HepG2 (cell line): Measurements from ENCODE around the gene AGBL1. TPM values are rescaled to one million over a fixed set of nuclear protein-coding genes. Genes with fewer than 3 reads are reported as not detected.

Experiments used
- ATAC-seq: fragments of 200-7000 bp; cut with Tn5 transposase; 3 replicates; pipeline ENCODE4 v1.9.1; 2020; ENCODE audit warnings: mild to moderate bottlenecking, moderate library complexity
- BruUV-seq: library from RNA; stranded (reverse); fragments of 400-500 nt; replicated peaks from 2 replicates; lab custom pipeline; 2021; lab: Mats Ljungman, UMichigan
- CTCF ChIA-PET: fragments of 300-600 bp; formaldehyde crosslinking; extraction: SDS; loops from one replicate; lab custom pipeline; 2021; ENCODE audit warnings: low total read pairs, inconsistent platforms, low intra/inter-chr PET ratio; lab: Yijun Ruan, JAX
- POLR2A ChIA-PET: fragments of 350-600 bp; sonication (Branson Sonifier 250); formaldehyde crosslinking; loops from one replicate; lab custom pipeline; 2020; ENCODE audit warnings: antibody characterized with exemption, inconsistent platforms; lab: Yijun Ruan, JAX
- DNase-seq: peaks from one replicate; pipeline ENCODE4 v3.0.0-alpha.2; 2015; ENCODE audit warnings: low spot score
- FAIRE-seq: peaks from 3 replicates; lab custom pipeline; 2011; peaks lifted over from hg19 to GRCh38; lab: Jason Lieb, UNC
- H2AFZ ChIP-seq: one replicate; pipeline ENCODE4 v1.6.1; 2011; ENCODE audit warnings: low read length, inconsistent platforms
- H3K27ac ChIP-seq: fragments of 300-600 bp; 3 replicates; pipeline ENCODE4 v1.8.0; 2011; ENCODE audit warnings: mixed run types, mild to moderate bottlenecking, mixed read lengths, low read length, inconsistent platforms; ENCODE audit not compliant: insufficient read depth; ENCODE audit errors: extremely low read length
- H3K27me3 ChIP-seq, 2 experiments: fragments of 200-600 bp in 1 of 2; 2 replicates in 1 of 2; 3 replicates in 1 of 2; pipeline versions ENCODE4 v1.6.0 to v1.8.0; 2011; ENCODE audit warnings: low read length in 2 of 2, mild to moderate bottlenecking in 2 of 2, moderate library complexity in 2 of 2, inconsistent platforms in 1 of 2; ENCODE audit not compliant: insufficient read depth in 2 of 2, control insufficient read depth in 1 of 2
- H3K36me3 ChIP-seq, 2 experiments: fragments of 200-600 bp in 1 of 2; replicated peaks in 1 of 2; 2 replicates in 1 of 2; 3 replicates in 1 of 2; pipeline versions ENCODE4 v1.5.1 to v1.8.0; 2011; ENCODE audit warnings: low read length in 2 of 2, inconsistent platforms in 1 of 2; ENCODE audit not compliant: insufficient read depth in 2 of 2, control insufficient read depth in 1 of 2
- H3K4me1 ChIP-seq: 2 replicates; pipeline ENCODE4 v1.5.1; 2012; ENCODE audit warnings: low read length, inconsistent platforms; ENCODE audit not compliant: insufficient read depth
- H3K4me2 ChIP-seq: 2 replicates; pipeline ENCODE4 v1.6.0; 2011; ENCODE audit warnings: low read depth, low read length, inconsistent platforms
- H3K4me3 ChIP-seq, 3 experiments: fragments of 200-600 bp in 1 of 3; sonication (generic), shearing (Covaris generic) in 1 of 3; replicated peaks in 1 of 3; 2 replicates each; pipeline ENCODE4 v1.5.1; 2011 to 2016; ENCODE audit warnings: low read length in 3 of 3, inconsistent platforms in 2 of 3, low read depth in 2 of 3, mild to moderate bottlenecking in 2 of 3, control low read depth in 1 of 3, mixed read lengths in 1 of 3; ENCODE audit not compliant: insufficient read depth in 1 of 3
- H3K79me2 ChIP-seq: one replicate; pipeline ENCODE4 v1.6.1; 2011; ENCODE audit warnings: low read length, inconsistent platforms; ENCODE audit not compliant: insufficient read depth
- H3K9ac ChIP-seq: 2 replicates; pipeline ENCODE4 v1.6.0; 2011; ENCODE audit warnings: mild to moderate bottlenecking, low read depth, low read length, inconsistent platforms; ENCODE audit not compliant: insufficient read depth
- H3K9me3 ChIP-seq: 2 replicates; pipeline ENCODE4 v1.5.1; 2012; ENCODE audit warnings: mild to moderate bottlenecking, low read length
- H4K20me1 ChIP-seq: 2 replicates; pipeline ENCODE4 v1.6.0; 2011; ENCODE audit warnings: inconsistent platforms, mild to moderate bottlenecking, low read length, moderate library complexity; ENCODE audit not compliant: insufficient read depth
- BCL3 ChIP-seq: sonication (generic); formaldehyde crosslinking; IDR thresholded peaks from 2 replicates; pipeline ENCODE4 v1.5.1; 2020; ENCODE audit warnings: mild to moderate bottlenecking, missing genetic modification reagents, moderate library complexity
- CEBPG ChIP-seq: IDR thresholded peaks from 2 replicates; pipeline ENCODE4 v1.6.1; 2016
- SUZ12 ChIP-seq: fragments of 150-350 bp; IDR thresholded peaks from 2 replicates; pipeline ENCODE4 v1.6.1; 2014; ENCODE audit warnings: low read depth, low read length
- ZNF138 ChIP-seq: sonication (generic); formaldehyde crosslinking; IDR thresholded peaks from 2 replicates; pipeline ENCODE4 v1.5.0; 2020; ENCODE audit warnings: mild to moderate bottlenecking, low read depth, missing genetic modification reagents
- ZNF343 ChIP-seq: sonication (generic); formaldehyde crosslinking; IDR thresholded peaks from 2 replicates; pipeline ENCODE4 v1.4.0; 2020; ENCODE audit warnings: mild to moderate bottlenecking, missing genetic modification reagents
- ZNF609 ChIP-seq: sonication (generic); formaldehyde crosslinking; IDR thresholded peaks from 2 replicates; pipeline ENCODE4 v1.4.0; 2020; ENCODE audit warnings: mild to moderate bottlenecking, missing genetic modification reagents, borderline replicate concordance
- ZNF775 ChIP-seq: sonication (generic); formaldehyde crosslinking; IDR thresholded peaks from 2 replicates; pipeline ENCODE4 v1.4.0; 2020; ENCODE audit warnings: missing genetic modification reagents, mild to moderate bottlenecking, moderate library complexity, borderline replicate concordance
- WGBS: methylation state at CpG from one replicate; pipeline ENCODE4 v1.1.6; 2017; ENCODE audit warnings: low lambda C conversion rate; 5-methylcytosine and 5-hydroxymethylcytosine counted together
- in situ Hi-C: cut with HindIII; loops from 2 replicates; pipeline ENCODE4 v1.10.0; 2017; ENCODE audit warnings: low pct_unique_long_range_greater_than_20kb; ENCODE audit not compliant: extremely low pct_ligation_motif_present
- intact Hi-C: fragments of 100-400 bp; cut with micrococcal nuclease; formaldehyde crosslinking; loops from one replicate; pipeline ENCODE4 v1.10.0; 2022; ENCODE audit not compliant: unreplicated experiment
- polyA plus RNA-seq, 8 experiments: library from polyadenylated mRNA; depleted of rRNA in 3 of 8; stranded (reverse) in 7 of 8; unstranded in 1 of 8; fragments of >200 nt; fragmentation: Illumina TruSeq in 4 of 8; extraction: Trizol in 4 of 8; gene quantifications; 2 replicates each; pipeline versions ENCODE4 v1.2.1 to v1.2.3, GENCODE V29; 2011 to 2016; ENCODE audit warnings: low read depth in 4 of 8, missing spikeins in 1 of 8, mixed read lengths in 1 of 8; ENCODE audit not compliant: insufficient read depth in 1 of 8
- total RNA-seq, 5 experiments: library from RNA; depleted of rRNA; stranded (reverse); fragments of >200 nt; fragmentation: Illumina TruSeq; extraction: Trizol; gene quantifications; 2 replicates each; pipeline ENCODE4 v1.2.3, GENCODE V29; 2016; ENCODE audit warnings: low read depth in 1 of 5

Gene AGBL1
- total and polyA plus RNA-seq, 2 of the 13 experiments (the other 11 are each of a cell fraction or from before 2014, with no cell fraction given) = 0.01 TPM; not detected in 1

- Histone ChIP-seq H3K27ac (no peak overlapping the region), H3K4me2 (no peak overlapping the region), H3K4me1 (no peaks in the 10 kb centered on the region), H3K9ac (no peak overlapping the region), H3K27me3 (no peaks in the 10 kb centered on the region; a peak in 1 of 5 replicates), H3K4me3 (no peak overlapping the region), H3K9me3 (no peaks in the 10 kb centered on the region), H3K79me2 (no peaks in the 10 kb centered on the region), H4K20me1 (no peaks in the 10 kb centered on the region), H2AFZ (no peak overlapping the region), H3K36me3 (no peaks in the 10 kb centered on the region)
- ChIA-PET CTCF (no interaction called here), POLR2A (no interaction called here)
- WGBS = 0% methylated on average over 1 of the region's 1 CpG
- no TSS peak for BruUV-seq
- FAIRE-seq = no peak
- TF ChIP-seq CEBPG (CRISPR knock-in tag) (no peak), ZNF138 (CRISPR knock-in tag) (no peak), ZNF343 (CRISPR knock-in tag) (no peak), ZNF609 (CRISPR knock-in tag) (no peak), ZNF775 (CRISPR knock-in tag) (no peak), SUZ12 (no peak), BCL3 (CRISPR knock-in tag) (no peak)
- intact Hi-C loops = no loop called here
- DNase-seq = no peak
- ATAC-seq = no peak
- in situ Hi-C loops = no loop called here
Measured at GRCh38 chr15:86268558-86268957, 188.9 kb downstream of the AGBL1 start.
